Trophoblast cell (in vitro differentiated cells and primary cell): ENCODE data around the gene PDSS1.

ENCODE experiments used
- DNase-seq, 2 donors: peaks; one replicate each; pipeline ENCODE4 v3.0.0-alpha.2; 2016
- H2AFZ ChIP-seq: 2 replicates; pipeline ENCODE4 v1.6.1; 2013; ENCODE audit warnings: low read length, moderate library complexity, mild to moderate bottlenecking; ENCODE audit not compliant: insufficient read depth, poor library complexity
- H2AK5ac ChIP-seq: 2 replicates; pipeline ENCODE4 v1.6.1; 2013; ENCODE audit warnings: mild to moderate bottlenecking, low read length
- H2BK120ac ChIP-seq: 2 replicates; pipeline ENCODE4 v1.6.1; 2013; ENCODE audit warnings: low read length, mild to moderate bottlenecking, moderate library complexity; ENCODE audit not compliant: insufficient read depth, poor library complexity
- H2BK12ac ChIP-seq: 2 replicates; pipeline ENCODE4 v1.6.1; 2013; ENCODE audit warnings: mild to moderate bottlenecking, low read length, moderate library complexity
- H2BK5ac ChIP-seq: 2 replicates; pipeline ENCODE4 v1.6.1; 2013; ENCODE audit warnings: low read length, low read depth, moderate library complexity, mild to moderate bottlenecking; ENCODE audit not compliant: poor library complexity
- H3K14ac ChIP-seq: 2 replicates; pipeline ENCODE4 v1.6.1; 2013; ENCODE audit warnings: mild to moderate bottlenecking, low read length
- H3K18ac ChIP-seq: 2 replicates; pipeline ENCODE4 v1.6.1; 2013; ENCODE audit warnings: mild to moderate bottlenecking, low read length
- H3K23ac ChIP-seq: 2 replicates; pipeline ENCODE4 v1.6.1; 2013; ENCODE audit warnings: low read length
- H3K27ac ChIP-seq: 2 replicates; pipeline ENCODE4 v1.5.1; 2013; ENCODE audit warnings: low read depth, mild to moderate bottlenecking, inconsistent platforms, low read length, moderate library complexity
- H3K27me3 ChIP-seq: 2 replicates; pipeline ENCODE4 v1.6.1; 2013; ENCODE audit warnings: inconsistent platforms, mild to moderate bottlenecking, low read length, moderate library complexity; ENCODE audit not compliant: insufficient read depth
- H3K36me3 ChIP-seq, 2 experiments: 1 replicate in 1 of 2; 2 replicates in 1 of 2; pipeline ENCODE4 v1.6.1; 2013; ENCODE audit warnings: low read length in 2 of 2, mild to moderate bottlenecking in 2 of 2, moderate library complexity in 1 of 2; ENCODE audit not compliant: insufficient read depth in 2 of 2, control insufficient read depth in 1 of 2
- H3K4ac ChIP-seq: 2 replicates; pipeline ENCODE4 v1.6.1; 2013; ENCODE audit warnings: low read depth, mild to moderate bottlenecking, low read length, moderate library complexity
- H3K4me1 ChIP-seq, 2 experiments: 1 replicate in 1 of 2; 2 replicates in 1 of 2; pipeline ENCODE4 v1.6.1; 2013; ENCODE audit warnings: low read length in 2 of 2, mild to moderate bottlenecking in 2 of 2, moderate library complexity in 1 of 2; ENCODE audit not compliant: insufficient read depth in 2 of 2, control insufficient read depth in 1 of 2
- H3K4me2 ChIP-seq: 2 replicates; pipeline ENCODE4 v1.6.1; 2013; ENCODE audit warnings: inconsistent platforms, mild to moderate bottlenecking, low read length, moderate library complexity
- H3K4me3 ChIP-seq: 2 replicates; pipeline ENCODE4 v1.5.1; 2013; ENCODE audit warnings: mild to moderate bottlenecking, low read depth, low read length, inconsistent platforms
- H3K79me1 ChIP-seq: one replicate; pipeline ENCODE4 v1.6.1; 2013; ENCODE audit warnings: low read length
- H3K79me2 ChIP-seq: 2 replicates; pipeline ENCODE4 v1.6.1; 2013; ENCODE audit warnings: low read length, mild to moderate bottlenecking; ENCODE audit not compliant: control insufficient read depth, insufficient read depth, poor library complexity
- H3K9ac ChIP-seq: 2 replicates; pipeline ENCODE4 v1.6.1; 2013; ENCODE audit warnings: mild to moderate bottlenecking, low read length
- H3K9me3 ChIP-seq: 2 replicates; pipeline ENCODE4 v1.6.1; 2013; ENCODE audit warnings: low read depth, mild to moderate bottlenecking, control low read depth, inconsistent platforms, low read length; ENCODE audit not compliant: insufficient read depth
- H4K12ac ChIP-seq: 2 replicates; pipeline ENCODE4 v1.6.1; 2013; ENCODE audit warnings: low read depth, mild to moderate bottlenecking, low read length, moderate library complexity
- H4K8ac ChIP-seq: 2 replicates; pipeline ENCODE4 v1.6.1; 2013; ENCODE audit warnings: low read depth, mild to moderate bottlenecking, low read length, moderate library complexity
- H4K91ac ChIP-seq: one replicate; pipeline ENCODE4 v1.6.1; 2013; ENCODE audit warnings: low read depth, mild to moderate bottlenecking, low read length, moderate library complexity
- WGBS: extraction: QIAGEN DNeasy Blood & Tissue Kit; methylation state at CpG from one replicate; pipeline ENCODE4 v1.1.7; 2013; ENCODE audit warnings: missing lambda C conversion rate; ENCODE audit not compliant: insufficient read length, insufficient coverage; ENCODE audit errors: extremely low coverage; 5-methylcytosine and 5-hydroxymethylcytosine counted together

The PDSS1 gene

DNA sequence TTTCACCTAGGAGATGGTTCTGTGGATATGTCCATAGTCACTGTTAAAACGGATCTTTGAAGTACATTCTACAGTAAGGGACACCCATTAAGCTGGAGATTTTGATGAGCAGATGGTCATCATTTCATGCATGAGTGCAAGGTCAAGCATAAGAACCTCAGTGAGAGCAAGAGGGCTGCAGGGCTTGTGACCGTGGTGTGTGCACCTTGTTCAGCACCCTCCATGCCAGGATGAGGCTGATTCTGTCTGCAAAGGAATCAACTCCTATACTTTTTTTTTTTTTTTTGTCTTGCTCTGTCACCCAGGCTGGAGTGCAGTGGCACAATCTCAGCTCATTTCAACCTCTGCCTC, 17.6 kb downstream of the PDSS1 start:
- Histone ChIP-seq H2BK5ac (no peak overlapping the region), H3K36me3 (peaks cover 10 to 11% of the 10 kb centered on the region in 2 experiments), H3K14ac (no peak overlapping the region), H4K12ac (no peak overlapping the region), H3K79me2 (no peaks in the 10 kb centered on the region), H4K91ac (no peak overlapping the region), H2AFZ (no peak overlapping the region), H2AK5ac (no peak overlapping the region), H3K9me3 (no peaks in the 10 kb centered on the region), H3K27me3 (no peaks in the 10 kb centered on the region), H3K18ac (no peak overlapping the region), H2BK12ac (no peak overlapping the region), H3K4ac (no peak overlapping the region), H3K23ac (no peak overlapping the region), H3K9ac (no peak overlapping the region), H3K79me1 (no peaks in the 10 kb centered on the region), H3K27ac (no peak overlapping the region), H3K4me3 (no peak overlapping the region), H2BK120ac (no peak overlapping the region), H4K8ac (no peak overlapping the region), H3K4me1 (no peaks in the 10 kb centered on the region), H3K4me2 (no peak overlapping the region)
- no peak for DNase-seq
- no CpG with 5 or more reads among the region's 2 CpGs for WGBS

- no peaks in the 10 kb centered on the region for H3K79me2 ChIP-seq
- H2AK5ac ChIP-seq, result no peak overlapping the region
- no peak overlapping the region for H3K4ac ChIP-seq
- peaks cover 13 to 17% of the 10 kb centered on the region in 2 experiments for H3K36me3 ChIP-seq
- no peak overlapping the region for H3K23ac ChIP-seq
- H3K4me2 ChIP-seq, result no peak overlapping the region
- H3K14ac ChIP-seq, result no peak overlapping the region
- H3K4me3 ChIP-seq, result no peak overlapping the region
- no peak overlapping the region for H4K12ac ChIP-seq
- no peak overlapping the region for H3K18ac ChIP-seq
- no CpG with 5 or more reads among the region's 7 CpGs for WGBS
- H3K27me3 ChIP-seq, result no peaks in the 10 kb centered on the region
- no peak overlapping the region for H3K9ac ChIP-seq
- H2AFZ ChIP-seq, result no peak overlapping the region
- H2BK12ac ChIP-seq, result no peak overlapping the region
- H2BK120ac ChIP-seq, result no peak overlapping the region
- no peak overlapping the region for H4K8ac ChIP-seq
- no peak overlapping the region for H4K91ac ChIP-seq
- DNase-seq, result no peak
- H3K27ac ChIP-seq, result no peak overlapping the region
- H3K79me1 ChIP-seq, result no peaks in the 10 kb centered on the region
- no peaks in the 10 kb centered on the region for H3K4me1 ChIP-seq
- H2BK5ac ChIP-seq, result no peak overlapping the region
- no peaks in the 10 kb centered on the region for H3K9me3 ChIP-seq
These were observed 20.0 kb downstream of the PDSS1 start for GRCh38 chr10:26717476-26717875.

- H3K79me2 ChIP-seq, result no peaks in the 10 kb centered on the region
- peaks cover 0 to 3% of the 10 kb centered on the region in 2 experiments for H3K4me1 ChIP-seq
- no peaks in the 10 kb centered on the region for H3K79me1 ChIP-seq
- no peak overlapping the region for H3K18ac ChIP-seq
- H3K27me3 ChIP-seq, result no peaks in the 10 kb centered on the region
- H4K12ac ChIP-seq, result no peak overlapping the region
- H2BK120ac ChIP-seq, result no peak overlapping the region
- no peak overlapping the region for H3K23ac ChIP-seq
- H2AFZ ChIP-seq, result no peak overlapping the region
- H3K4ac ChIP-seq, result no peak overlapping the region
- no peak overlapping the region for H3K14ac ChIP-seq
- no CpG with 5 or more reads among the region's 7 CpGs for WGBS
- H3K9ac ChIP-seq, result peak overlapping the region; percentile 65
- peaks cover 12% of the 10 kb centered on the region in 2 experiments for H3K36me3 ChIP-seq
- DNase-seq, result no peak
- H3K4me2 ChIP-seq, result no peak overlapping the region
- no peak overlapping the region for H4K91ac ChIP-seq
- no peak overlapping the region for H2BK12ac ChIP-seq
- H3K4me3 ChIP-seq, result no peak overlapping the region
- H3K9me3 ChIP-seq, result no peaks in the 10 kb centered on the region
- no peak overlapping the region for H4K8ac ChIP-seq
- H2AK5ac ChIP-seq, result no peak overlapping the region
- no peak overlapping the region for H2BK5ac ChIP-seq
- no peak overlapping the region for H3K27ac ChIP-seq
These were observed 24.1 kb downstream of the PDSS1 start for GRCh38 chr10:26721561-26721960.

GRCh38 chr10:26723016-26723415, 25.5 kb downstream of the PDSS1 start:
- Histone ChIP-seq H3K9me3 (no peaks in the 10 kb centered on the region), H3K4me3 (no peak overlapping the region), H3K4me1 (peaks cover 0 to 3% of the 10 kb centered on the region in 2 experiments), H3K14ac (no peak overlapping the region), H2AFZ (no peak overlapping the region), H2BK120ac (no peak overlapping the region), H3K18ac (no peak overlapping the region), H3K4me2 (no peak overlapping the region), H3K9ac (no peak overlapping the region), H3K36me3 (peaks cover 12 to 15% of the 10 kb centered on the region in 2 experiments), H3K79me2 (no peaks in the 10 kb centered on the region), H3K27me3 (no peaks in the 10 kb centered on the region), H3K27ac (no peak overlapping the region), H4K8ac (no peak overlapping the region), H4K12ac (no peak overlapping the region), H3K79me1 (no peaks in the 10 kb centered on the region), H3K4ac (no peak overlapping the region), H2AK5ac (no peak overlapping the region), H2BK5ac (no peak overlapping the region), H2BK12ac (no peak overlapping the region), H4K91ac (no peak overlapping the region), H3K23ac (no peak overlapping the region)
- DNase-seq, result no peak
- WGBS, result no CpG with 5 or more reads among the region's 4 CpGs
